ENCODE data around the gene AK8.

DNA sequence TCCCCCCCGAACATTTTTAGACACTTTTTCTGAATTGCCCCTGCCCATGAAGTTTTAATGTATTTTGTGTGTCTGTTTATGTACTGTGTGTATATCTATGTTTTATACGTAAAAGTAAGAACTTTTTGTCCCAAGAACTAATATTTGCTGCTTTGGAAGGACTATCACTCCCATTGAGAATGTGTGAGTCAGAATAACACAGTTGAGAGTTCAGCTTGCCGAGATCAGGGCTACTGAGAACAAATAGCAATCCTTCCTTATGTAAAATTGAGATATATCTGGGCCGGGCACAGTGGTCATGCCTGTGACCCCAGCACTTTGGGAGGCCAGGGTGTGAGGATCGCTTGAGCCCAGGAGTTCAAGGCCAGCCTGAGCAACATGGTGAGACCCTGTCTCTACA, 196.5 kb downstream of the AK8 start:
- TF ChIP-seq LEF1 (IDR thresholded peaks at IDR 0.05; ENCODE audit: borderline replicate concordance) = no peak
- TF ChIP-seq FOXM1 (IDR thresholded peaks at IDR 0.05; ENCODE audit: borderline replicate concordance) = no peak
- no peak for TF ChIP-seq SUZ12 (IDR thresholded peaks at IDR 0.05)
- no peak for TF ChIP-seq FOXA1 (IDR thresholded peaks at IDR 0.05)
- TF ChIP-seq NFRKB (IDR thresholded peaks at IDR 0.05) = no peak
